H4 (cell line): ENCODE measurements around the gene MPPED2. TPM values are rescaled to one million over a fixed set of nuclear protein-coding genes. Genes with fewer than 3 reads are reported as not detected.

Experiments
- DNase-seq: peaks from one replicate; pipeline ENCODE4 v3.0.0-alpha.2; 2015; ENCODE audit warnings: low spot score
- total RNA-seq: library from RNA; depleted of rRNA; stranded (reverse); fragments of >200 nt; shearing (Covaris generic); gene quantifications from 2 replicates; pipeline ENCODE4 v1.2.3, GENCODE V29; 2014

The MPPED2 gene
- total RNA-seq, 1 experiment from 2014 or later = 1.8 TPM

DNA sequence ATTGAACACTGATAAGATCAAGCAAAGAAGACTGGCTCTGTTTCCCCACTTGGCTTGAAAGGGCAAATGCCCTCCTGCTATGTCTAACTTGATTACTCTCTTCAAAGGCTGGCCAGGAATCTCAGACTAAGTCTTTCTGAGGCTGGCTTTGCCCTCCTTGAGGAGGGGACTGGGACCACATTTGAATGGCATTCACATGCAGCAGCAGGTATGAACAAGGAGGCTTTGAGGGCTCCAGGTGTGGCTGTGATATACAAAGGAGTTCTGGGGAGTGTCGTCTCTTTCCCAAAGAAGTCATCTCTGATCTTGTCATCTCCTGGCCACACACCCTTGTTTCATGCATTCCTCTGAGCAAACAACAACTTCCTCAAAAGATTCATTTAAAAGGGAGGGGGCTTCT lies 132.4 kb downstream of the MPPED2 start:
- no peak for DNase-seq

DNA sequence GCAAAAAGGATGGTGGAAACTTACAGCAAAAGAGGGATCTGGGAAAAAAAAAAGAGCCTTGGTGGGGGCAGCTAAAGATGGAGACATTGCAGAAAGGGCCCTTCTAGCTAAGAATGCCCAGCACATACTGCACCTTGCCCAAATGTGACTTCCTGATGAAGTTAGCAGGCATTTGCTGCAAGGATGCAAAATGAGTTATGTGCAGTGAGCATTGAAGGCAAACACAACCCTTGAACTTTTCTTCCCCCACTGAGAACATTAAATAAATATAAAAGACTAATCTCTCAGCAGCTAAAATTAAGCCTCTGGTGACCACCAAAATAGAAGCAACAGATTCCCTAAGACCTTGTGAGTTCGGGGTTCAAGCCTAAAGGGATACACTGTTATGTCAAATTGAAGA lies 133.3 kb downstream of the MPPED2 start:
- no peak for DNase-seq

DNA sequence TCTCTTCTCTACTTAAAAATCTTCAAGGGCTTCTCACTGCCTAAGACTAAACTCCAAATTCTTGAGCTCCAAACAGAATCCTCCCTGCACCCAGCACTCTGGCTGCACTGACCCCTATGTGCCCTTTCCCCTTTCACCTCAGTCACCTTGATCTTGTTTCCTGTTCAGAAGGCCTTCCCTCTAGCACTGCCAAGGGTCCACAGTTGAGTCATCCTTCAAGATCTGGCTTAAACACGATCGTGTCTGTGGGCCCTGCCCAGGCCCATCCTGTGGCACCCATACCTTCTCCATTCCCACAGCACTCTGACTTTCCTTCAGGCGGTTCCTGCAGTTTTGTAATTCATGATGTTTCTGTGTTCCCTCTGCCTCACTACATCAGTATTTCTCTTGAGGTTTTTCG lies 134.0 kb downstream of the MPPED2 start:
- DNase-seq = no peak

DNA sequence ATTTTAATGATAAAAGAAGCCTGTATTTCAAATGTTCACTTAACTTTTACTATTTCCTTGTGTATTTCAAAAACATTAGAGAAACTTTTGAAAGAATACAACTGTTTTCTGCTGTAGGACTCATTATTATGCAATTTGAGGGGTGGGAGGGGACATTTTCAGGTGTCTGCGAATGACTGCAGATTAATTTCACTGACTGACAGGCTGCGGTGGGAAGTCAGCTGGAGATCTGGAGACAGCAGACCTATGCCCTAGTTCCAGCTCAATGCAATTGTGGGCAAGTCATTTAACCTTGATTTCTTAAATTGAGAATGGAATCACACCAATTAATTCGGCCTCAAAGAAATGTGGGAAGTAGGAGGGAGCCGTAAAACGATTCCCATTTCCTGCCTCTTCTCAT lies 134.5 kb downstream of the MPPED2 start:
- no peak for DNase-seq

DNA sequence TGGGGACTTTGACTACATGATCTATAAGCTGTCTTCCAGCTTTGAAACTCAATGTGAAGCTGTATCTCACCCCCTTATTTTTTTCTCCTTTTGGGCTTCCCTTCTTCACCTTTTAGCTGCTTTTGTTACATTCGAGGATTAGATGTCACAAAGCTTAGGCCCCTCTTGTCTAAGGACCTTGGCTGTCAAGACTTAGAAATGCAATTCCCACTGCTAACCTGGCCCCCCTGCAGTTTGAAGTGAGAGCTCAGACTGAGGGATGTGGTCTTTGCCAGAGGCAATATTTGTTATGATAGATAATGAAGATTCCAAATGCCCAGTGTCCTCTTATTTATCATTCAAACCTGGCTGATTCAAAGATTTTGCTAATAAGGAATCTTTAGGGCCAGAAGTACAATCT lies 135.0 kb downstream of the MPPED2 start:
- no peak for DNase-seq

DNA sequence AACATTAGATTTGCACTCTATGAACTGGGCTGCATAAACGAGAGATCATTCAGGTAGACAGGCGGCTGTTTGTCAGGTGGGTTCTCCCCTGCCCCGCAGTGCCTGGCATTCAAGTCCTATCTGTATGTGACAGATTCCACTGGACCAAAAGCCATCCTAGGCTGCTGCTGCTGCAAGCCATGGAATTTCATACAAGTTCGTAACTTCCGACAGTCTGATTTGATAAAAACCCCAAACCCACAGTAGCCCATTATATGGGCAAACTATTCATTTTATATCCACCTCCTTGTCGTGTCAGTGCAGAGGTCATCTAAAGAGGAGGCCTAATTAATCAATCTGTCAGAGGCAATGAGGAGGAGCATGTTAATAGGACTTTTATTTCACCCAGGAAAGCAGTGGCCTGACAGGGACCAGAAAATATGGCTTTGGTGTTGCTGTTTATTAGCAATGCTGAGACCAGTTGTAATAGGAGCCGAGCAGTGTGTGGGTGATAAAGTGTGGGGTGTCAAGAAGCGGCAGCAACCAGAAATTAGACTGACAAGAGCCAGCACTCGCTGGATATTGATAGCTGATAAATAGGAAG lies 139.0 kb downstream of the MPPED2 start:
- DNase-seq = no peak

DNA sequence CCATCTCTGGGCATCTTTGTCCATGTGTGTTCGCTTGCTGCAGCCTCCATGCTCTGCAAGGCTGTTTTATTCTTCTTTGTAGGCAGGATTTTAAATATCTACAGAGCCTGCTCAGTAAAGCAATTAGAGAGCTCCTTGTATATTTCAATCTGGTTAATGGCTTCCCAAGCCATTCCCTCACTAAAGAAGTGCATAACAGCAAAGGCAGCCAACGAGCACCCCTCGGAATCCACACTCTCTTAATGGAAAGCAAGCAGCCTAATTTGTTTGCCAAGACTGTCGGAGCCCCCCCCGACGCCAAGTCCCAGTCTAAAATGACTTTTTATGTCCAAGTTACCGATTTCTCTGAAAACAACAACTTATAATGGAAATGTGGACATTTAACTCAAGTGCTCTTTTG lies 139.6 kb downstream of the MPPED2 start:
- no peak for DNase-seq

DNA sequence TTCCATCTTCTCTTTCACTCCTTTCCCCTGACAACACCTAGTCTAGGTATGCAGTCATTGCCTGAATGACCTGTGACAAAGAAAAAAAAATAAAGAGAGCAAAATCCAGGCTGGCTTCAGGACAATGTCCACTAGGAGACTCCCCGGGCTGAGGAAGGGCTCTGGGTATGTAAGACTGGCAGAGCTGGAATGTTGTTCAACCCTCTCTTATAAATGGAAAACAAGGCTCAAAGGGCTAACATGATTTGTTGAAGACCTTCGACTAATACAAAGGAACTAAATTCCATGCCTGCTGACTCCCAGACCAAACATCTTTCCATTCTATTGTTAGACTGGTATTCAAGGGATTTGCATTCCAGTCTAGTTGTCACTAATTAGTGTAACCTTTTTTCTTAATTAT lies 141.1 kb downstream of the MPPED2 start:
- DNase-seq = no peak

DNA sequence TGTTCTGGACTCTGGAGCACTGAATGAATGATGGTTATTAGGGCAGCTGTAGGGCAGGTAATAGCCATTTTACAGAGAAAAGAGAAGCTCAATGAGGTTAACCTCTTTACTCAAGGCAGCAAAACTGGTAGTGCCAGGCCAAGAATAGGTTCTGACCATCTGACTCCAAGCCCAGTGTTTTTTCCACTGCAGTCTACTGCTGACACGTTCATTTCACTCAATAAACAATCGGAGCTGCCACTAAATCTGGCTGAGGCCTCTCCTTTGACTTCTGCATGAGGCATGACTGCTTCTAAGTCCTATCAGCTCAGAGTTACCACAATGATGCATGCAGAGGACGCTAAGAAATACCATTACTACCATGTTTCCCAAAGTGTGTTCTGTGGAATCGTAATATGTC lies 145.6 kb downstream of the MPPED2 start:
- no peak for DNase-seq

DNA sequence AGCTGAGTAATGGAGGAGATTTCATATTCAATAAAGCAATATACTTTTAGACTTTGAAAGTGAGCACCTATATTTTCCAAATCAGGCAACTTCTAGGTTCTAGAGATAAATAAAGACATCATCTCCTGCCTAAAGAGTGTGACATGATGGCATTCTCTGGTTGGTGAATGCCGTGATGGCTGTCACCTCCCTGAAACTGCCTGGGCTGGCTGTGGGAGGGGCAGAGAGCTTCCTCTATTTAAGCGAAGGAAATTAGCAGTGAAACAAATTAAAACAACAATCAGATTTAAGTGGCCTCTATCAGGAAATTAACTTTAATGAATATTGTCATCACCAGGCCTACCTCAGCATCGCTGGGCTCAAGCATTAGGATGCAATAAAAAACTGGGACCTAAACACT lies 149.4 kb downstream of the MPPED2 start:
- DNase-seq = no peak

DNA sequence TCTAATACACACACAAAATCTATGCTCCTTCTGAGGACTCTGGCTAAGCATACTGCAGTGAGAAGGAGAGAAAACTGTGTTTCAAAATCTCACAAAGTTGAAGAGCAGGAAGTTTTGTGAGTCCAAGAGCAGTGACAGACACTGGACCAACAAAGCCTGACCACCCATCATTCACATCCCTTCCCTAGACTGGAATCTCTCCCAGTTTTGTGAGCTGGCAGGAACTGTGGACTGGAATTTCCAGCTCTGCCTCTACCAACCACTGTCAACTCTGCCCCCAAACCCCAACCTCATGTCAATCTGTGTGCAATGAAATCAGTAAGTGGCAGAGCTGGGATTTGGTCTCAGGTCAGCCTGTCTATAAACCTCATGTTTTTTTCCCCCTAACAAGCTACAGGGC lies 150.7 kb downstream of the MPPED2 start:
- DNase-seq = no peak

DNA sequence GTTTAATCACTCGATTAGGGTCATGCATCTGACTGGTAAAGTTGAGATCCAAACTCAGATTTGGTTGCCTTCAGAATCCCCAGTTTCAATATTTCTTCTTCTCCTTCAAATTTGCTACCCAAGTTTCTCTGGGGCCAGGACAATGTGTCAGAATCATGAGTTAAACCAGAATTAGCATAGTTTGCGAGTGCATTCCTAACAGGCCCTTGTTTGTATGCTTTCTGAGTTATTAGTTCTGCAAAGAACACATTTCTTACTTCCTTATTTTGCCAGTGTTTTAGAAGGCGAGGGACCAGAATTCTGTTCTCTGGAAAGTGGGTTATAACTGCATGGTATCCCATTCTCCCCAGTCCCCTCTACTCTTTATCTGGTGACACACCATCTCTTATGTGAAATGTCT lies 151.3 kb downstream of the MPPED2 start:
- no peak for DNase-seq

DNA sequence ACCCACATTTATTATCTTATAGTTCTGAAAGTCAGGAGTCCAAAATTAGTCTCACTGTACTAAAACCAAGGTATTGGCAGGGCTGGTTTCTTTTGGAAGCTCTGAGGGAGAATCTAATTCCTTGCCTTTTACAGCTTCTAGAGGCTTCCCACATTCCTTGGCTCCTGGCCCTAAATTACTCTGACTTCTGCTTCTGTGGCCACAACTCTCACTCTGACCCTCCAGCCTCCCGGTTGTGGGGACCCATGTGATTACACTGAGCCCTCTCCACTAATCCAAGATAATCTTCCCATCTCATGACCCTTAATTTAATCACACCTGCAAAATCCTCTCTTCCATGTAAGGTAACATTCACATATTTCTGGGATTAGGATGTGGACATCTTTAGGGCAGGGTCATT lies 152.3 kb downstream of the MPPED2 start:
- peak; percentile 19 for DNase-seq

DNA sequence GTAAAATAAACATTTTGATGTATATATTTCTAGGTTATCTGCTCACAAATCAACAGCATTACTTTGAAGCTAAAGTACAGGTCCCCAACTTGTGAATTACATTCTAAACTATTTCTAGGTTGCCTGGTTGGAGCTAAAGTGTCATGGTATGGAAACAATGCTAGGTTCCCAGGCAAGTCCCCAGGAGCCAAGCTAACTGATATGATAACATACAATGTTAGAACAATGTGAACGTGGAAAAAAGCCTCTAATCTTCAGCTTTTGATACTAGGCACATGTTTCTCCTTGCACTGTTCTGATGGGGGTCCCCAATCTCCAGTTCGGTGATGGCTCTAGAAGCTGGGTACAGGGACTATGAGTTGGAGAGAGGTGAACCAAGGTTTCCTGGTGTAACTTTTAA lies 153.4 kb downstream of the MPPED2 start:
- no peak for DNase-seq

DNA sequence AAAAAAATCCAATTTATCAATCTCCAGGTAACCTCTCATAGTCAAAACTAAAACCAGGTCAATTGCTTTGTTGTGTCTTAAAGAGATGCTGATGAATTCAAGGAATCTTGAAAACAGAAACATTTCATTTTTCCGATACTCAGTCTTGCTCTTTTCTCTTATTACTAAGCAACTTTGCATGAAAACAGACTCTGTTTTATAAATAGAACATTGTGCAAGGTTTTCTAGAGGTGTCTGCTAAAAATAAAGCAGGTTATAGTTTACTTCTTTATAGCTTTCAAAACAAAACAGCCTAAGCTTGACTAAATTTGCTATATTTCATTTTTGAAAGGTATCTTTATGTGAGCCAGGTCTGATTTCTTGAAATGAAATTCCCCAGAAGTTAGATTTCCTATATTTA lies 154.0 kb downstream of the MPPED2 start:
- no peak for DNase-seq

DNA sequence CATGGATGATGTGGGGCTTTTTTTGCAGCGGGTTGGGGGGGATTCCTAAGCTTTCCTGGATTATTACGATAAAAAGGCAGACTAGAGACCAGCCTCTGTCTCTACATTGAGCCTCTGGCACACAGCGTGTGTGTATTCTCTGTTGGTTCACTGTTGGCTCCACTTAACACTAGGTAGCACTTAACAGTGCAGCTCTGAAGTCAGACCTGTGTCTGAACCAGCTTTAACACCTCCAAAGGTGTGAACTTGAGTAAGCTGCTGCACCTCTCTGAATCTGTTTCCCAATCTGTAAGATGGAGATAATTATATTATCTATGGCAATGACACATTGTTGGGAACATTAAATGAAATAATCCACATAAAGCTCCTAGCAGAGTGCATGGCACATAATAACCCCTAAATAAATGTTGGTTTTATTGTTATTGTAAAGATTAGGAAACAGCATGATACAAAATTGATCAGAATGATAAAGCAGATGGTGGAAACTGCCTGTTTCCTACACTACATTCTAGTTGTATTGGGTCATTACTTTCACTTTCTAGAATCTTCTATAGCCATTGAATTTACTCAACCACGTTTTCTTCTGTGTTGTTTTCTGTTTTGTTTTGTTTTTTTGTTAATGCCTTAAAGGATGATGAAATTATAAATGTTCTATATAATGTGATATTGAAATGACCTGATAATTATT lies 154.9 kb downstream of the MPPED2 start:
- DNase-seq = no peak

DNA sequence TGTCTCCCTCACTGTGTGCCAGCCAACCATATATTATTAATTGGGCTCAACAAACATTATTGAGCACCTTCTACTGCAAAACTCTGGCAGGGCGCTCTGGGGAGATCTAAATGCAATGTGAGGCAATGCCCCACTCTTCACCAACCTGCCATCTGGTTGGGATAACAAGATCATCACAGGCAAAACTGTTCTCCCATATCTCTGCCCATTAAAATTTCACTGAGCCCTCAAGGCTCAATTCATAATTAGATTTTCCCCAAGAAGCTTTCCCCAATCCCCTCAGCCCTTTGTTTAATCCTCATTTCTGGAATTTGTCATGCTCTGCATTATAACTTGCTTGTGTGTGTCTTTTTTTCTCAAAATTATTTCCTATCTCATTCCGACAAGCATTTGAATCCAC lies 156.6 kb downstream of the MPPED2 start:
- no peak for DNase-seq

DNA sequence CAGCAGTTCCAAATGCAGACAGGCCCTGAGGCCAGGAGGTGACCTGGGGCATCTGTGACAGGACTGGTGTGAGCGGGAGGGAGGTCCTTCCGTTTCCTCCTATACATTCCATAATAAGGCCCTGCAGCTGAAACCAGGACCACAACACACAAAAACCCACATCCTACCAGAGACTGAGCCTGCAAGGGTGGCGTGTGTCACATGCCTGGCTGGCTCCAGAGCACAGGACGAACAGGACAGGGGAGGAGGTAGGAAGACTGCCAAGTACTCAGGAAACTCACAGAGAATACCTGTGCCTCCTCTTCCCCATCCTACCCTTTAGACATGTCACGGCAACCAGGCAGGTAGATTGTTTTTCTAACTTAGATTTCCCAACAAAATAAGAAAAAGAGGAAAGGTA lies 159.4 kb downstream of the MPPED2 start:
- DNase-seq = no peak

DNA sequence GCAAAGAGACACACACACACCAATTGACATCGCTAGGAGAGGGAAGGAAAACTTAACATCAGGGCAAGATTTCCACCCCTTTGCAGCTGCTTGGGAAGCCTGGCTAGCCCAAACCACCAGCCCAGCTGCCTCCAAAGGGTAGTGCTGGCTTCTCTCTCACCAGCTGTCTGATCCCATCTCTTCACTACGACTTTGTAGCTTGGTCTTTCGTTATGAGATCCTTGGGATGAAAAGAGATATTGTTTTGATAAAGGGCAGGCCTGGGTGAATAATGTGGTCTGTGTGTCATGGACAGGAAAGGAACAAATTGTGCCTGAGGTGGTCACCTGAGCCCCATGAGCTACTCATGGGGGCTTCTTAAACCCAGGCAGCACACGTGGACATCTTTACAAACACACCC lies 161.3 kb downstream of the MPPED2 start:
- DNase-seq = no peak

DNA sequence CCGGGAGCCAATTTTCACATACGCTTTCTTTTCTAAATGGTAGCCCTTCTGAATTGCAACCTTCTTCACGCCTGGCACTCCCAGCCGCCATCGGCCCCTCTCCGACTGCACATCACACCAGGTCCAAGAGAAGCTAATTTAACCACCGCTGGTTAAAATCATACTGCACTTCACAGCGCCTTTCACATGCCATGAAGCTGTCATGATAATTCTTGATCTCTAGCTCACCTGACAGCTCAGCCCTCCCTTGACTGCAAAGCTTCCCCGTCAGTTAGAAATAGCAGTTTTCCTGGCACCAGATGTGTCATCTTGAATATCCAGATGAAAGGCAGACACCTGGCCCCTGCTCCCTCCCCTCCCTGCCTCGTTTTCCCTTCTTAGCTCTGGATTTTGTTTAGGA lies 161.8 kb downstream of the MPPED2 start:
- DNase-seq = no peak

DNA sequence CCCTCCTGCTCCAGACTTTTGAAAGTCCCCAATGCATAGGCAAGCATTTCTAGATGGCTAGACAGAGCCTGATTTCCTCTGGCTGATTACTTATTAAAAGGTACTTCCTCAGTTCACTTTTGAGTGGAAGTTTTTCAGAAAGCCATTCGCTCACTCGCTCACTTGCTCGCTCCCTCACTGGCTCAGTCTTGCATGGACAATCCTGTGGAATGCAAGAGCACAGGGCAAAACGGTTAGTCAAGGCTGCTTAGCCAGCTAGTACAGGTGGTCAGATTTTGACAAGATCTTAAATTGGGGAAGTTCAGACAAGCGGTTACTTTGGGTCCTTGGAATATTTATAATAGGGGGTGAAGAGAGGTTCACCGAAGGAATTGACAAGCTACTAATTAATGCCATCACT lies 162.3 kb downstream of the MPPED2 start:
- no peak for DNase-seq

DNA sequence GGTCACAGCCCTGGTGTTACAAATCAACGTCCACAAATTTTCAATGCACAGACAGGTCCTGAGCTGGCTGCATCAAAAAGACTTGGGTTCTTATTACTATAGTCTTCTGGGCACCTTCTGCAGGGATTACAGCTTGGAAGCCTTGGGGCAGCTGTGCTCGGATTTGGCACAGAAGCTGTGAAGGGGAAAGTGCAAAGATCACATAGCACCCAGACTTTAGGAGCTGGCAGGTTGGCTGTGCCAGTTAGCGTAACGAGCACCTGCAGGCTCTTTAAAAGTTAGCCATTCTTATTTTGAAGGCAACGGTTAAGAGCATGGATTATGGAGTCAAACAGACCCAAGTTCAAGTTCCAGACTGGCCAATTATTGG lies 162.9 kb downstream of the MPPED2 start:
- no peak for DNase-seq

DNA sequence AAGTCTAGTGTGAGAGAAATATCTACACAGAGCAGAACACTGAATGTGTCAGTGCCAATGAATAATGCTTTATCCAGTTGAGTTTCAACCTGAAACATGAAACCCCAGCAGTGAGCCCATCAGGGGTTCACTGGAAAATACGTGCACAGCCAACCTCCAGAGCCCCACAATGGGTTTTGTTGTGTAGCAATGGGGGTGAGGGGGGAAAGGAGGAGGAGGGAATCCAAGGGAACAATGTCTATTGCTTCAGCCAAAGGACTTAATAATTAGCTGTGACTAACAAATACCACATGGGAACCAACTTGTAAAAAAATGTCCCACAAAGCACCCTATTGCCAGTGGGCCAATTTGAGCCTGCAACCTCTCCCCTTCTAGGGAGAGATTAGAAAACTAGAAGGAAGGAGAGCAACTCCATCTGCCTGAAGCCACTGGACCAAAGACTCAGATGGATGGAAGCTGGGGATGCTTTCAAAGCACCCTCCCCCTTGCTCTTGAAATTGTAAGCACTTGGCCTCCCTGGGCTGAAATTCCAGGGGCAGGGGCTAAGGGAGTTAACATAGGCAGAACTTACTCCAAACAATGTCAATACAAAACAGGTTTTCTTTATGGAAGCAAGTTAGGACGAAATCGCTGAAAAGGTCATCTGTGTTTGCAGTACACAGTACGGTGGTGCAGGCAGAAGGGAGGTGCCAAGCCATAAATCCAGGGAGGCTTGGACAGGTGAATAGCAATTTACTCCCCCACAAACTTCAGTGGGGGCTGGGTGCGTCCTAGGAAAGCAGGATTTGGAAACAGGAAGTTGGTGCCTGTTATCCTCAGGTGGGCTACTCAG lies 163.5 kb downstream of the MPPED2 start:
- no peak for DNase-seq
